ENCODE data around the gene NCOA5.

The NCOA5 gene

GRCh38 chr20:46089167-46089416 is 670 bp downstream of the NCOA5 start:
- H3K4me3 ChIP-seq (ENCODE audit: control insufficient read depth, low read depth, low read length): peak overlapping the region; percentile 80
- no peak for TF ChIP-seq CTCF (conservative IDR thresholded peaks at IDR 0.05; ENCODE audit: control insufficient read depth, insufficient read depth, low read depth, low read length)
- no peak for DNase-seq (ENCODE audit: low read depth)

GRCh38 chr20:46088409-46089166 is 1.2 kb downstream of the NCOA5 start:
- TF ChIP-seq CTCF (conservative IDR thresholded peaks at IDR 0.05; ENCODE audit: control insufficient read depth, insufficient read depth, low read depth, low read length): no peak
- DNase-seq (ENCODE audit: low read depth): peak; percentile 25
- H3K4me3 ChIP-seq (ENCODE audit: control insufficient read depth, low read depth, low read length): peak overlapping the region; percentile 80

- no peak overlapping the region for H3K4me3 ChIP-seq (ENCODE audit: control insufficient read depth, low read depth, low read length)
- DNase-seq (ENCODE audit: low read depth): peak; percentile 42
- peak; percentile 52 for TF ChIP-seq CTCF (conservative IDR thresholded peaks at IDR 0.05; ENCODE audit: control insufficient read depth, insufficient read depth, low read depth, low read length)
Observed at GRCh38 chr20:46087161-46087560, 2.6 kb downstream of the NCOA5 start.

- TF ChIP-seq CTCF (conservative IDR thresholded peaks at IDR 0.05; ENCODE audit: control insufficient read depth, insufficient read depth, low read depth, low read length): no peak
- DNase-seq (ENCODE audit: low read depth): peak; percentile 68
Observed at GRCh38 chr20:46085179-46085851, 4.4 kb downstream of the NCOA5 start.

GRCh38 chr20:46084805-46085178 is 5.0 kb downstream of the NCOA5 start:
- no peak for TF ChIP-seq CTCF (conservative IDR thresholded peaks at IDR 0.05; ENCODE audit: control insufficient read depth, insufficient read depth, low read depth, low read length)
- no peak overlapping the region for H3K4me3 ChIP-seq (ENCODE audit: control insufficient read depth, low read depth, low read length)
- DNase-seq (ENCODE audit: low read depth): no peak

More at GRCh38 chr20:46085179-46085851, 4.4 kb downstream of the NCOA5 start:
- H3K4me3 ChIP-seq (ENCODE audit: control insufficient read depth, low read depth, low read length): no peak overlapping the region

GRCh38 chr20:46083531-46084061 is 6.2 kb downstream of the NCOA5 start:
- DNase-seq (ENCODE audit: low read depth): no peak
- no peak for TF ChIP-seq CTCF (conservative IDR thresholded peaks at IDR 0.05; ENCODE audit: control insufficient read depth, insufficient read depth, low read depth, low read length)
- no peak overlapping the region for H3K4me3 ChIP-seq (ENCODE audit: control insufficient read depth, low read depth, low read length)

All from fibroblast of mammary gland (primary cell).